H9 (cell line): ENCODE results near the gene ACVR1. TPM values are rescaled to one million over a fixed set of nuclear protein-coding genes. Genes with fewer than 3 reads are reported as not detected.

Experiments
- DNase-seq: peaks from one replicate; pipeline ENCODE4 v3.0.0-alpha.2; 2017
- H2AFZ ChIP-seq: one replicate; pipeline ENCODE4 v1.6.1; 2013; ENCODE audit warnings: mild to moderate bottlenecking, low read length, control low read depth, moderate library complexity
- H2AK5ac ChIP-seq: 2 replicates; pipeline ENCODE4 v1.6.1; 2013; ENCODE audit warnings: low read length, control low read depth, mixed read lengths; ENCODE audit not compliant: insufficient read length
- H2BK120ac ChIP-seq: one replicate; pipeline ENCODE4 v1.6.1; 2013; ENCODE audit warnings: low read depth, mild to moderate bottlenecking, low read length, control low read depth, inconsistent platforms; ENCODE audit not compliant: poor library complexity, severe bottlenecking
- H2BK12ac ChIP-seq: 2 replicates; pipeline ENCODE4 v1.6.1; 2013; ENCODE audit warnings: low read length, control low read depth, mixed read lengths, low read depth; ENCODE audit not compliant: insufficient read length
- H2BK15ac ChIP-seq: 2 replicates; pipeline ENCODE4 v1.6.1; 2013; ENCODE audit warnings: low read depth, low read length, control low read depth
- H2BK20ac ChIP-seq: one replicate; pipeline ENCODE4 v1.6.1; 2013; ENCODE audit warnings: low read depth, mild to moderate bottlenecking, low read length, control low read depth, inconsistent platforms; ENCODE audit not compliant: poor library complexity, severe bottlenecking
- H2BK5ac ChIP-seq: 2 replicates; pipeline ENCODE4 v1.6.1; 2013; ENCODE audit warnings: low read length, control low read depth, mixed read lengths; ENCODE audit not compliant: insufficient read length
- H3K14ac ChIP-seq: 2 replicates; pipeline ENCODE4 v1.6.1; 2013; ENCODE audit warnings: low read length, control low read depth; ENCODE audit not compliant: insufficient read depth
- H3K18ac ChIP-seq: 2 replicates; pipeline ENCODE4 v1.6.1; 2013; ENCODE audit warnings: low read depth, mild to moderate bottlenecking, mixed read lengths, low read length, control low read depth; ENCODE audit not compliant: insufficient read length
- H3K23ac ChIP-seq: 2 replicates; pipeline ENCODE4 v1.6.1; 2013; ENCODE audit warnings: low read length, control low read depth, mixed read lengths, low read depth; ENCODE audit not compliant: insufficient read length
- H3K23me2 ChIP-seq: 2 replicates; pipeline ENCODE4 v1.6.1; 2013; ENCODE audit warnings: low read depth, mild to moderate bottlenecking, mixed read lengths, low read length, control low read depth; ENCODE audit not compliant: insufficient read length, poor library complexity, severe bottlenecking
- H3K27ac ChIP-seq: 2 replicates; pipeline ENCODE4 v1.5.1; 2013; ENCODE audit warnings: low read length, control low read depth, mixed read lengths, low read depth; ENCODE audit not compliant: insufficient read length
- H3K27me3 ChIP-seq: 2 replicates; pipeline ENCODE4 v1.6.1; 2013; ENCODE audit warnings: low read length, control low read depth, inconsistent platforms; ENCODE audit not compliant: insufficient read depth
- H3K4ac ChIP-seq: 2 replicates; pipeline ENCODE4 v1.6.1; 2013; ENCODE audit warnings: low read depth, mild to moderate bottlenecking, control low read depth, inconsistent platforms, low read length, moderate library complexity
- H3K4me1 ChIP-seq: 2 replicates; pipeline ENCODE4 v1.6.1; 2013; ENCODE audit warnings: low read length, control low read depth, inconsistent platforms; ENCODE audit not compliant: insufficient read depth
- H3K4me2 ChIP-seq: 2 replicates; pipeline ENCODE4 v1.6.1; 2013; ENCODE audit warnings: low read length, control low read depth, mixed read lengths; ENCODE audit not compliant: insufficient read length, insufficient read depth
- H3K56ac ChIP-seq: 2 replicates; pipeline ENCODE4 v1.6.1; 2013; ENCODE audit warnings: low read depth, mild to moderate bottlenecking, mixed read lengths, low read length, control low read depth; ENCODE audit not compliant: insufficient read length
- H3K79me1 ChIP-seq: 2 replicates; pipeline ENCODE4 v1.6.1; 2013; ENCODE audit warnings: low read depth, mild to moderate bottlenecking, moderate library complexity, low read length, control low read depth, inconsistent platforms; ENCODE audit not compliant: insufficient read depth, poor library complexity, severe bottlenecking
- H3K79me2 ChIP-seq: 2 replicates; pipeline ENCODE4 v1.6.1; 2013; ENCODE audit warnings: low read length, control low read depth, inconsistent platforms; ENCODE audit not compliant: insufficient read depth
- H3K9ac ChIP-seq: 2 replicates; pipeline ENCODE4 v1.6.1; 2013; ENCODE audit warnings: low read length, control low read depth, mixed read lengths; ENCODE audit not compliant: insufficient read length; ENCODE audit errors: extremely low read depth
- H3K9me3 ChIP-seq: one replicate; pipeline ENCODE4 v1.6.1; 2013; ENCODE audit warnings: low read depth, low read length, inconsistent platforms; ENCODE audit not compliant: control insufficient read depth
- H3T11ph ChIP-seq: one replicate; pipeline ENCODE4 v1.6.1; 2013; ENCODE audit warnings: mild to moderate bottlenecking, low read length, control low read depth, inconsistent platforms
- H4K20me1 ChIP-seq: one replicate; pipeline ENCODE4 v1.6.1; 2013; ENCODE audit not compliant: control insufficient read depth, insufficient read length, insufficient read depth
- H4K5ac ChIP-seq: 2 replicates; pipeline ENCODE4 v1.6.1; 2013; ENCODE audit warnings: low read depth, mild to moderate bottlenecking, mixed read lengths, low read length, control low read depth; ENCODE audit not compliant: insufficient read length
- H4K8ac ChIP-seq: replicated peaks from 2 replicates; pipeline ENCODE4 v1.6.1; 2013; ENCODE audit warnings: low read length, control low read depth, mixed read lengths, low read depth; ENCODE audit not compliant: insufficient read length
- H4K91ac ChIP-seq: 2 replicates; pipeline ENCODE4 v1.6.1; 2013; ENCODE audit warnings: low read depth, mild to moderate bottlenecking, moderate library complexity, mixed read lengths, low read length, control low read depth; ENCODE audit not compliant: insufficient read length
- H3K27ac Mint-ChIP-seq, 3 experiments: 2 replicates in 2 of 3; 3 replicates in 1 of 3; pipeline ENCODE4 v1.8.0; 2020 to 2021; ENCODE audit warnings: mixed read lengths in 3 of 3, mild to moderate bottlenecking in 1 of 3, moderate library complexity in 1 of 3
- H3K27me3 Mint-ChIP-seq: 2 replicates; pipeline ENCODE4 v1.8.0; 2021; ENCODE audit warnings: low read depth, mild to moderate bottlenecking, moderate library complexity, mixed read lengths
- H3K36me3 Mint-ChIP-seq, 3 experiments: 2 replicates in 2 of 3; 3 replicates in 1 of 3; pipeline ENCODE4 v1.8.0; 2020 to 2021; ENCODE audit warnings: low read depth in 3 of 3, mixed read lengths in 3 of 3; ENCODE audit not compliant: insufficient read depth in 1 of 3
- H3K4me1 Mint-ChIP-seq, 2 experiments: 2 replicates each; pipeline ENCODE4 v1.8.0; 2020; ENCODE audit warnings: mixed read lengths in 2 of 2
- H3K4me3 Mint-ChIP-seq, 2 experiments: 2 replicates in 1 of 2; 3 replicates in 1 of 2; pipeline ENCODE4 v1.8.0; 2020 to 2021; ENCODE audit warnings: mild to moderate bottlenecking in 2 of 2, mixed read lengths in 2 of 2, moderate library complexity in 1 of 2
- H3K9me3 Mint-ChIP-seq, 2 experiments: 2 replicates in 1 of 2; 3 replicates in 1 of 2; pipeline ENCODE4 v1.8.0; 2020; ENCODE audit warnings: mild to moderate bottlenecking in 2 of 2, mixed read lengths in 2 of 2, moderate library complexity in 1 of 2
- CTCF ChIP-seq: fragments of 200-600 bp; sonication (generic); conservative IDR thresholded peaks from 3 replicates; pipeline ENCODE4 v1.8.0; 2021; ENCODE audit warnings: antibody characterized with exemption, mild to moderate bottlenecking
- WGBS: extraction: QIAGEN DNeasy Blood & Tissue Kit; methylation state at CpG from one replicate; pipeline ENCODE4 v1.1.7; 2013; ENCODE audit warnings: missing lambda C conversion rate, low lambda C conversion rate, mixed read lengths; ENCODE audit not compliant: insufficient read length; ENCODE audit errors: extremely low coverage; 5-methylcytosine and 5-hydroxymethylcytosine counted together
- total RNA-seq: library from RNA; stranded (reverse); gene quantifications from 2 replicates; pipeline ENCODE4 v1.2.1, GENCODE V29; 2021

ACVR1 gene
- total RNA-seq, 1 experiment from 2014 or later, result 21.2 TPM

- H3K27ac Mint-ChIP-seq, result peak overlapping the region in 2 of 3 experiments; percentile 13 to 85; a peak in 2 of 7 replicates
- Histone ChIP-seq H3K4me1 (0 out of 2 replicates have a peak, but pooled peaks cover 3% of the 10 kb centered on the region), H3K79me1 (no peaks in the 10 kb centered on the region), H3K27me3 (no peaks in the 10 kb centered on the region), H3K9ac (no peak overlapping the region), H3K23me2 (no peaks in the 10 kb centered on the region), H4K8ac (no peak overlapping the region), H3K27ac (no peak overlapping the region), H3K56ac (no peak overlapping the region), H3K23ac (no peak overlapping the region), H4K5ac (no peak overlapping the region), H3K4me2 (no peak overlapping the region), H3K9me3 (no peaks in the 10 kb centered on the region), H3K79me2 (no peaks in the 10 kb centered on the region), H2BK15ac (no peak overlapping the region), H4K91ac (no peak overlapping the region), H3T11ph (no peak overlapping the region), H3K4ac (no peak overlapping the region), H2AFZ (no peak overlapping the region), H2AK5ac (no peak overlapping the region), H2BK120ac (no peak overlapping the region), H3K14ac (no peak overlapping the region), H2BK20ac (no peak overlapping the region), H2BK5ac (no peak overlapping the region), H4K20me1 (no peaks in the 10 kb centered on the region), H2BK12ac (no peak overlapping the region), H3K18ac (no peak overlapping the region)
- peaks cover 6 to 14% of the 10 kb centered on the region in 2 experiments; a peak in 3 of 4 replicates for H3K4me1 Mint-ChIP-seq
- H3K4me3 Mint-ChIP-seq, result no peak overlapping the region
- DNase-seq, result no peak
- peaks cover 2 to 41% (median 20%) of the 10 kb centered on the region in 3 experiments; a peak in 4 of 7 replicates for H3K36me3 Mint-ChIP-seq
- WGBS, result no CpG with 5 or more reads among the region's 1 CpG
- TF ChIP-seq CTCF, result no peak
- no peaks in the 10 kb centered on the region for H3K9me3 Mint-ChIP-seq
- H3K27me3 Mint-ChIP-seq, result no peaks in the 10 kb centered on the region
These were observed 104.9 kb downstream of the ACVR1 start for GRCh38 chr2:157771234-157771633.
